K562 (cell line): Measurements from ENCODE around the gene RIPOR2. TPM values are rescaled to one million over a fixed set of nuclear protein-coding genes. Genes with fewer than 3 reads are reported as not detected.

Experiments used
- CUX1 ChIP-seq: fragments of 200-800 bp; sonication (Bioruptor generic); IDR thresholded peaks from 2 replicates; pipeline ENCODE4 v1.6.1; 2016; ENCODE audit warnings: missing genetic modification characterization, missing compliant biosample characterization
- DACH1 ChIP-seq: fragments of 450-650 bp; IDR thresholded peaks from 2 replicates; pipeline ENCODE4 v1.6.1; 2018; ENCODE audit not compliant: partially characterized antibody
- DIDO1 ChIP-seq: fragments of 450-650 bp; IDR thresholded peaks from 2 replicates; pipeline ENCODE4 v1.6.1; 2016; ENCODE audit warnings: low read depth, missing biosample characterization, missing genetic modification characterization
- ETV5 ChIP-seq: sonication (generic); formaldehyde crosslinking; IDR thresholded peaks from 2 replicates; pipeline ENCODE4 v1.4.0; 2020; ENCODE audit warnings: low read depth, mild to moderate bottlenecking, missing genetic modification reagents
- FOXP1 ChIP-seq: sonication (generic); formaldehyde crosslinking; IDR thresholded peaks from 2 replicates; pipeline ENCODE4 v1.8.0; 2022; ENCODE audit warnings: mild to moderate bottlenecking, missing genetic modification reagents
- GMEB1 ChIP-seq: fragments of 250-450 bp; sonication (Bioruptor Pico); IDR thresholded peaks from 2 replicates; pipeline ENCODE4 v1.4.0; 2020; ENCODE audit warnings: mild to moderate bottlenecking
- GTF2B ChIP-seq: IDR thresholded peaks from 2 replicates; pipeline ENCODE4 v1.6.1; 2011; ENCODE audit not compliant: insufficient read length; ENCODE audit errors: extremely low read depth
- KLF6 ChIP-seq: fragments of 250-450 bp; sonication (Bioruptor Pico); IDR thresholded peaks from 2 replicates; pipeline ENCODE4 v1.4.0; 2020; ENCODE audit warnings: mild to moderate bottlenecking, moderate library complexity, borderline replicate concordance
- MTA2 ChIP-seq: fragments of 450-650 bp; IDR thresholded peaks from 2 replicates; pipeline ENCODE4 v1.6.1; 2016; ENCODE audit warnings: low read depth
- SAFB ChIP-seq: fragments of 200-400 bp; formaldehyde crosslinking; IDR thresholded peaks from 2 replicates; pipeline ENCODE4 v1.6.1; 2017; ENCODE audit warnings: low read depth, low read length, borderline replicate concordance
- SAP30 ChIP-seq: fragments of 200-600 bp; sonication (generic); IDR thresholded peaks from 2 replicates; pipeline ENCODE4 v1.6.1; 2012; ENCODE audit warnings: borderline replicate concordance, low read depth, mild to moderate bottlenecking, moderate library complexity, low read length, control low read depth, inconsistent platforms; ENCODE audit not compliant: insufficient read depth, poor library complexity, severe bottlenecking
- TCF15 ChIP-seq: fragments of 250-450 bp; sonication (Bioruptor Pico); IDR thresholded peaks from 2 replicates; pipeline ENCODE4 v1.8.0; 2022; ENCODE audit warnings: moderate library complexity, mild to moderate bottlenecking, inconsistent platforms
- TOE1 ChIP-seq, 2 experiments: fragments of 450-650 bp in 1 of 2; sonication (generic) in 1 of 2; formaldehyde crosslinking in 1 of 2; IDR thresholded peaks; 2 replicates each; pipeline versions ENCODE4 v1.7.1 to v1.8.0; 2016 to 2022; ENCODE audit warnings: borderline replicate concordance in 2 of 2, mild to moderate bottlenecking in 2 of 2, antibody characterized with exemption in 1 of 2, inconsistent platforms in 1 of 2, low read depth in 1 of 2, missing genetic modification reagents in 1 of 2, moderate library complexity in 1 of 2
- ZBTB26 ChIP-seq: fragments of 450-650 bp; formaldehyde crosslinking; IDR thresholded peaks from 2 replicates; pipeline ENCODE4 v1.4.0; 2022; ENCODE audit warnings: missing genetic modification characterization
- ZNF165 ChIP-seq: fragments of 250-450 bp; sonication (Bioruptor Pico); IDR thresholded peaks from 2 replicates; pipeline ENCODE4 v1.4.0; 2020; ENCODE audit warnings: borderline replicate concordance
- ZNF212 ChIP-seq: fragments of 450-650 bp; formaldehyde crosslinking; IDR thresholded peaks from 2 replicates; pipeline ENCODE4 v1.4.0; 2020; ENCODE audit warnings: mild to moderate bottlenecking
- ZSCAN29 ChIP-seq: fragments of 450-650 bp; IDR thresholded peaks from 2 replicates; pipeline ENCODE4 v1.6.1; 2017
- polyA plus RNA-seq, 8 experiments: library from polyadenylated mRNA; depleted of rRNA in 4 of 8; stranded (reverse) in 5 of 8; unstranded in 3 of 8; fragments of >200 nt; fragmentation: Nextera tagmentation in 2 of 8; fragmentation: Illumina TruSeq in 1 of 8; extraction: Ambion mirVana in 2 of 8; extraction: Trizol in 1 of 8; gene quantifications; 2 replicates each; pipeline versions ENCODE4 v1.2.1 to v1.2.3, GENCODE V29; 2011 to 2014; ENCODE audit warnings: inconsistent platforms in 1 of 8, missing spikeins in 1 of 8
- total RNA-seq, 7 experiments: library from RNA; depleted of rRNA in 6 of 7; stranded (reverse); fragments of >200 nt in 6 of 7; fragmentation: Illumina TruSeq in 2 of 7; extraction: Trizol in 2 of 7; gene quantifications; 2 replicates each; pipeline versions ENCODE4 v1.2.1 to v1.2.3, GENCODE V29; 2011 to 2021; ENCODE audit warnings: low replicate concordance in 1 of 7

Gene RIPOR2
- total and polyA plus RNA-seq, 9 of the 15 experiments (the other 6 are each of a cell fraction or from before 2014, with no cell fraction given), result 0.04 to 1.0 (median 0.47) TPM; not detected in 2

GRCh38 chr6:24855395-24856245 lies 80.1 kb downstream of the RIPOR2 start (continued):
- TF ChIP-seq DACH1 (no peak), GMEB1 (CRISPR knock-in tag) (no peak), SAP30 (no peak), DIDO1 (tag) (no peak), ZNF212 (CRISPR knock-in tag) (no peak), MTA2 (no peak), ZSCAN29 (no peak), CUX1 (CRISPR knock-in tag) (no peak), TCF15 (CRISPR knock-in tag) (no peak), ZNF165 (CRISPR knock-in tag) (no peak), ETV5 (CRISPR knock-in tag) (no peak), ZBTB26 (CRISPR knock-in tag) (no peak), KLF6 (no peak), GTF2B (no peak), FOXP1 (no peak), SAFB (no peak), TOE1 (IDR thresholded peaks at IDR 0.05; ENCODE audit: borderline replicate concordance) (no peak), TOE1 (CRISPR knock-in tag; IDR thresholded peaks at IDR 0.05; ENCODE audit: borderline replicate concordance, low read depth) (no peak)
